ENCODE data around the gene CDKN1A. TPM values are rescaled to one million over a fixed set of nuclear protein-coding genes. Genes with fewer than 3 reads are reported as not detected.
A peak's percentile ranks its signal among the peaks of the same experiment; 100 is the strongest.

Gene CDKN1A
- polyA plus RNA-seq, 5 donors, result 3.6 to 15.9 (median 5.2) TPM

DNA sequence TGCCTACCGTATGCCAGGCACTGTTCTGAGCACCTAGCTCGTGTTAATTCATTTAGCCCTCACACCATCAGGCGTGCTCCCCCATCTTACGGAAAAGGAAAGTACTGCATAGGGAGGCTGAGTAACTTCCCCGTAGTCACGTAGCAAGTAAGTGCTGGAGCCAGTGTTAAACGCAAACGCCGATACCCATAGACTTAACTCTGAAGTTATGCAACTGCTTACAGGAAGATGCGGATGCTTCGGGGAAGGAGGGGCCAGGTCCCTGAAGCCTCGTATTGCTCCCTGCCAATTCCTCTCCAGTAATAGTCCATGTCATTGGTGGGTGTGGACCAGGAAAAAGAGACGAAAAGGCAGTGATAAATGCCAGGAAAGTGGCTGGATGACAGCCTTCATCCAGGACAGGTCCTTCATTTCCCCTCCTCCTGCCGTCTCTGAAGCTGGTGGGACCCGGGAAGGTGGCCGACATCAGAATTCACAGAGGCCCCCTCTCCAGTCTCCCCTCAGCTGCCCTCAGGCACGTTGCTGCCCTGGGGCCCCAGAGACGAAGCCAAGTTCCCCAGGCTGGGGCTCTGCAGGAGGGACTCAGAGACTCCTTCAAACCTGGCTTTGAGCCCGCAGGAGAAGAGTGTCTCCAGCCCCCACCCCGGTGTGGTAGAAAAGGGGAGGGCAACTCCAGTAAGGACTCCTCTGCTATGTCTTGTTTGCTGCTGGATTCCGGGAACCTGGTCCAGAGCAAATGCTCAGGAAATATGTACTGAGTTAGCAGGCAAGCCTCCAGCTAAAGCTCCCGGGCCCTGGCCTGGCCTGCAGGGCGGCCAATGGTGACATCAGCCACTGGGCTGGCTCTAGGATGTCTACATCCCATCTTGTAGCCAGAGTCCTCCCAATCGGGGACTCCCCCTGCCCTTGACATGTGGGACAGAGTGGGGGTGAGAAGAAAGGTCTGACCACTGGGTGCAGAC, 56.9 kb downstream of the CDKN1A start:
- peak; percentile 55 to 61 for DNase-seq

Other genes starting within 250 kb of the CDKN1A start
- gene PXT1, start 235.9 kb upstream of the CDKN1A start, polyA plus RNA-seq (ENCODE audit: insufficient read depth in 1 of 5, insufficient read length in 5 of 5, low replicate concordance in 1 of 5), result under 1 TPM in 1 of 5 donors, not detected in 4; 0.12 TPM
- gene KCTD20, start 235.7 kb upstream of the CDKN1A start, polyA plus RNA-seq (ENCODE audit: insufficient read depth in 1 of 5, insufficient read length in 5 of 5, low replicate concordance in 1 of 5), result 10 to 100 TPM; 42.5 to 57.1 (median 49.8) TPM
- 10 to 100 TPM; 35.1 to 45.0 (median 44.4) TPM for gene STK38, start 131.2 kb upstream of the CDKN1A start, polyA plus RNA-seq (ENCODE audit: insufficient read depth in 1 of 5, insufficient read length in 5 of 5, low replicate concordance in 1 of 5)
- 100 to 1,000 TPM; 499 to 658 (median 579) TPM for gene SRSF3, start 84.4 kb upstream of the CDKN1A start, polyA plus RNA-seq (ENCODE audit: insufficient read depth in 1 of 5, insufficient read length in 5 of 5, low replicate concordance in 1 of 5)
- under 1 TPM; 0.09 to 0.17 (median 0.12) TPM for gene RAB44, start 19.1 kb downstream of the CDKN1A start, polyA plus RNA-seq (ENCODE audit: insufficient read depth in 1 of 5, insufficient read length in 5 of 5, low replicate concordance in 1 of 5)
- 1 to 10 TPM; 5.4 to 7.9 (median 6.8) TPM for gene CPNE5, start 160.7 kb downstream of the CDKN1A start, polyA plus RNA-seq (ENCODE audit: insufficient read depth in 1 of 5, insufficient read length in 5 of 5, low replicate concordance in 1 of 5)
- 10 to 100 TPM; 34.6 to 45.5 (median 39.3) TPM for gene PPIL1, start 196.1 kb downstream of the CDKN1A start, polyA plus RNA-seq (ENCODE audit: insufficient read depth in 1 of 5, insufficient read length in 5 of 5, low replicate concordance in 1 of 5)
- gene C6orf89, start 207.2 kb downstream of the CDKN1A start, polyA plus RNA-seq (ENCODE audit: insufficient read depth in 1 of 5, insufficient read length in 5 of 5, low replicate concordance in 1 of 5), result 10 to 100 TPM; 38.1 to 51.4 (median 48.2) TPM